ENCODE data around the gene ELP6.
"Not testable (repeated sequence)": the region's sequence is repeated elsewhere in the genome, so short reads cannot be mapped to it uniquely, and the experiment has no call there.

The ELP6 gene

DNA sequence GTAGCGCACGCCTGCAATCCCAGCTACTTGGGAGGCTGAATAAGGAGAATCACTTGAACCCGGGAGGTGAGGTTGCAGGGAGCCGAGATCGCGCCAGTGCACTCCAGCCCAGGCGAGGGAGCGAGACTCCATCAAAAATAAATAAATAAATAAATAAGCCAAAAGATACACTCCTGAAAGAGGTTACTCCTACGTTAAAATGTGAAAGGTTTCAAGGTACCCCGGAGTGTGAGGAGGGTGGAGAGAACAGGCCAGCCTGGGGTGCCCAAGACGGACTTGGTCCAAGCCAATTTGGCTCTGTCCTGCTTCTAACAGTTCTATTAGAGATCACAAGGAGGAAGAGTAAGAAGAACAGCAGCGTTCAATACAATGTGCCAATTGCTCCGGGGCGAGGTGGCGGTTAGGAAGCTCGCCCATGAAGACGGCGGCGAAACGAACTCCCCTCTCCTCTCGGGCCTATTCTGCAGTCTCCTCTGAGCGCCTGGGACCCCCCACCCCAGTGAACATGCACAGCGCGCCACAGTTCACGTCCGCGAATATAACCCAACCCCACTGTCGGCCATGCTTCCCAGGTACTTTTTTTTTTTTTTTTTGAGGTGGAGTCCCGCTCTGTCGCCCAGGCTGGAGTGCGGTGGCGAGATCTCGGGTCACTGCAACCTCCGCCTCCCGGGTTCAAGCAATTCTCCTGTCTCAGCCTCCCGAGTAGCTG, 942 bp downstream of the ELP6 start:
- peak; percentile 17 for DNase-seq (ENCODE audit: low read depth)

DNA sequence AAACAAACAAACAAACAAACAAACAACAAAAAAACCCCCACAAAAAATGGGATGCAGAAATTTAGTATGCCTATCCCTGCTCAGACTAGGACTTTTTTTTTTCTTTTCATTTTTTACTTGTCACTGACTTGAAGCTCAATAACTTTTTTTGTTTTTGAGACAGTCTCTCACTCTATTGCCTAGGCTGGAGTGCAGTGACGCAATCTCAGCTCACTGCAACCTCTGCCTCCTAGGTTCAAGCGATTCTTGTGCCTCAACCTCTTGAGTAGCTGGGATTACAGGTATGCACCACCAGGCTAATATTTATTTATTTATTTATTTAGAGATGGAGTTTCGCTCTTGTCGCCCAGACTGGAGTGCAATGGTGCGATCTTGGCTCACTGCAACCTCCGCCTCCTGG, 8.2 kb downstream of the ELP6 start:
- not testable (repeated sequence) for DNase-seq (ENCODE audit: low read depth)

DNA sequence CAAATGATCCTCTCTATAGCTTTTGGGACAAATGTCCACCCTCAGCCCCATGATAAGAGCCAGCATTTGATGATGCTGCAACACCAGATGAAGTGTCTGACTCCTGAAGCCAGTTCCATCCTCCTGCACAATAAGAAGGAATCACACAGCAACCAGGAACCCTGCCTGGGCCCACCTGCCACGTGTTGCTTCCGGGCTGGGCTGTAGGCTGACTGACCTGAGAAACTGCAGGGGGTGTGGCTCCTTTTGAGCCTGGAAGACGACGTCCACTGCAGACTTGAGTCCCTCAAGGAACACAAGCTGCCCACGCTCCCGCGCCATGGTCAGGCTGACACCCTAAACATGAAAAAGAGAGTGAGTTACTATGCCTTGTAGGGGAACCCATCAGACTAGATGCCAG, 9.4 kb downstream of the ELP6 start:
- DNase-seq (ENCODE audit: low read depth): no peak

DNA sequence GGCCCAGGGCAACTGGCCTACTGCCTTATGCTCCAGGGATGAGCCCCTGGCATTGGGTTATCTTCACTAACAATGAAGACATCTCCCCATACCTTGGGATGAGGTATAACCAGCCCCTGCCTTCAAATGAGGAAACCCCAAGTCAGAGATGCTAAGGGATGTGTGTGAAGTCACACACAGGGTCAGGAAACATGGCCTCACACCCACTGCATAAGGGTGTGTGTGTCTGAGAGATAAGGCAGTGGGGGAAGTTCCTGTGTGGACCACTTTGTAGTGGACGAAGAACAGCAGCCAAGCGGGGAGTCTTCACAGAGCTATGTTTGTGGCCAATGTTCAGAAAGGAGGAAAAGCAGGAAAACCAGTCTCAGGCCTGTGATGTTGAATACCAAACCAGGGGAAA, 10.5 kb downstream of the ELP6 start:
- peak; percentile 88 for DNase-seq (ENCODE audit: low read depth)

DNA sequence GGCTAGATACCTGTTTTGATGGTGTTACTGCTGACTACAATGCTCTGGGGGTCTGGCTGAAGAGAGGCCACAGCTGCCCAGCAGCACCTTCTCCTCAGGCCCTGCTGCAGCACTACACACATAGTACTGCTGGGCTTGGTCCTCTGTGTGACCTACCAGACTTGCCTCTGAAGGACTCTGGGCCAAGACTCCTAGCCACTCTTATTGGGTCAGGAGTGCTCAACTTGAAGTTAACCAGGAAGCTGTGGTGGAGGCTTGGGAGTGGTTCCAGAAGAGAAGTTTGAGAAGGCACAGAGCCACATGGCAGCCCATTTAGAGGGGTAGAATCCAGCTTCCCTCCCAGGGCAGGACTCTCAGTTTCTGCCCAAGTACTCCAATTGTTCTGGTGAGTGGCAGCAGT, 16.6 kb downstream of the ELP6 start:
- no peak for DNase-seq (ENCODE audit: low read depth)

DNA sequence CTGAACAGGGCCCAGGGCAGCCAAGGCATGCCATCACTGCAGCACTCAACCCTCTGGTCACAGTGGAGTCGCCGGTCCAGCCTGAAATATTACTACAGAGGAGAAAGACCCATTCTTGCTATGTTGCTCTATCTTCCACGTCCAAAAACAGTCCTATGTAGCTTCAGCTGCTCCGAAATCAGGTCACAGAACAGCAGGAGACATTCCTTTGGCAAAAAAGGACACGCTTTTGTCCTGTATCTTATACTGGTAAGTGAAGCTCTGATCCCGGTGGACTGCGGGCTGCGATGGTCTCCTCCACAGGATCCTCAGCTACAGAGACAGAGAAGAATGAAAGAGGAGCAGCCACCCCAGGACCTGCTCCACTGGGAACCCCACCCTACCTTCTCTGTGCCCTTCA, 17.6 kb downstream of the ELP6 start:
- DNase-seq (ENCODE audit: low read depth): no peak

DNA sequence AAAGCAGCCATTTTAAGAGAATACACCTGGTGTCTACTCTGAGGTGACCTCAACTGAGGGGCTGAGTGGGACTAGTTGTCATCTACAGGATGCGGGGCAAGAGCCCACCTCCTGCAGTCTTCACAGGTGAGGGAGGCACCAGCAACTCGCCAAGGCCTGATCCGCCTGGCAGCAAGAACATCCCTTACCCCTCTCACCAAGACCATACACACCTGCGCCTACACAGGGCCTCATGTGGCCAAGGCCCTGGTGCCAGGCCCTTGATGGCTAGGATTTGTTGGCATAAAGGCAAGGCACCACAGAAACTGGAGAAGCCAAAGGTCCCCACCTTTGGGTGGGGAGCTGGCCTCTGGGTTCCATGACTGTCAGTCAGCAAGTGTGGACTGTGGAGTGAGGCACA, 18.4 kb downstream of the ELP6 start:
- DNase-seq (ENCODE audit: low read depth): no peak

DNA sequence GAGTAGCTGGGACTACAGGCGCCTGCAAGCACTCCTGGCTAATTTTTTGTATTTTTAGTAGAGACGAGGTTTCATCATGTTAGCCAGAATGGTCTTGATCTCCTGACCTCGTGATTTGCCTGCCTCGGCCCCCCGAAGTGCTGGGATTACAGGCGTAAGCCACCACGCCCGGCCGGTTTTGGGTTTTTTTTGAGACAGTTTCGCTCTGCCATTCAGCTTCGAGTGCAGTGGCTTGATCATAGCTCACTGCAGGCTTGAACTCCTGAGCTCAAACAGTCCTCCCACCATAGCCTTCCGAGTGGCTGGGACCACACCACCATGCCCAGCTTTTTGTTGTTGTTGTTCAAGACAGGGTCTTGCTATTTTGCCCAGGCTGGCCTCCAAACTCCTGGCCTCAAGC, 21.7 kb downstream of the ELP6 start:
- no peak for DNase-seq (ENCODE audit: low read depth)

DNA sequence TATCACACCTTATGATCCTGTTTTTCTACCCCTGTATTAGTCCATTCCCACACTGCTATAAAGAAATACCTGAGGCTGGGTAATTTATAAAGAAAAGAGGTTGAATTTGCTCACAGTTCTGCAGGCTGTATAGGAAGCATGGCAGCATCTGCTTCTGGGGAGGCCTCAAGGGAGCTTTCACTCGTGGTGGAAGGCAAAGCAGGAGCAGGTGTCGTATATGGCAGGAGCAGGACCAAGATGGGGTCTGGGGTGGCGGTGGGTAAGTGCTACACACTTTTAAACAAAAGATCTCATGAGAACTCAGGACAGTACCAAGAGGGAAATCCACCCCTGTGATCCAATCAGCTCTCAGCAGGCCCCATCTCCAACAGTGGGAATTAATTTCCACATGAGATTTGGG, 22.3 kb downstream of the ELP6 start:
- DNase-seq (ENCODE audit: low read depth): no peak

DNA sequence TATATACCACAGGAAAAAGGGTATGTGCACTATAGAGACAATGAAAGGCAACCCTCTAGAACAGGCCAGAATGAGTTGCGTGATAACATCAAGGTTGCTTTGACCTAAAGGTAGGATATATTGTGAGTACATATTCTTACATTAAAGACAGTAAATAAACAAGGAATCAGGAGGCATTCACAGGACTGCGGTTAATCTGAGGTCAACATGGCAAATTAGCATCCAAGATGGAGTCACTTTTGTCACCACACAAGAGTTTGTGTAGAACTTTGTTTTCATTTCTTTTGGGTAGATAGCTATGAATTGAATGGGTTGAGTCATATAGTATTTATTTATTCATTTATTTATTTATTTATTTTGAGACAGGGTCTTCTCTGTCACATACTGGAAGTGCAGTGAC, 26.2 kb downstream of the ELP6 start:
- no peak for DNase-seq (ENCODE audit: low read depth)

DNA sequence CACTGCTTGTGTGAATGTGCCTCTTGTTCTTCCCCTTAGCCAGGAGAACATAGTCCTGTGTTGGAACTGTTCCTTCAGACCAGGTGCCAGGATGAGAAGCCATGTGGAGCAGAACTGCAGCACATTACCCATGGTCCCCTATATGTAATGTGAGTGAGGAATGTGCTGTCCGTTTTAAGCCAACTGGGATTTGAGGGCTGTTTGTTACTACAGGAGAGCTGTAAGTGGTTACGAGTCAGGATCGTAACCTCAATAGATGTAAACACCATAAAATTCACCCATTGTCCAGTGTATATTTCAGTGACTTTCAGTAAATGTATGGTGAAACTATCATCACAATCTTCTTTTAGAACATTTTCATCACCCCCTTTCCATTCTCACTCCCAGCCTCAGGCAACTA, 27.7 kb downstream of the ELP6 start:
- DNase-seq (ENCODE audit: low read depth): no peak

DNA sequence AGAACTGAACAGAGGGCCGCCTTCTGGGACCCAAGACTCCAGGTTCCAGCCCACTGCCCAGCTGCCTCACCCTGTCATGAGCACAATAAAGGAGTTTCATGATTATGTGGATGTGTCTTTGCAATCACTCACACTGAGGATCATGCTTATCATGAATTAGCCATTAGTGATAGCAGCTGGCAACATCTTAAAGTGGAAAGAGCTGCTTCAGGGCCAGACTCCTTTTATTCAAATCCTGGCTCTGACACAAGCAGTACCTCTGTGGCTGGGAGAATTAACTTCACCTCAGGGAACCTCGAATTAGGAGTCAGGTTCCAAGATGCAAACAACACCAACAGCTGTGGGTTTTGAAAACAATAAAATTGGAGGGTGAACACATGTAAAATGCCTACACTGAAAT, 31.1 kb downstream of the ELP6 start:
- DNase-seq (ENCODE audit: low read depth): no peak

DNA sequence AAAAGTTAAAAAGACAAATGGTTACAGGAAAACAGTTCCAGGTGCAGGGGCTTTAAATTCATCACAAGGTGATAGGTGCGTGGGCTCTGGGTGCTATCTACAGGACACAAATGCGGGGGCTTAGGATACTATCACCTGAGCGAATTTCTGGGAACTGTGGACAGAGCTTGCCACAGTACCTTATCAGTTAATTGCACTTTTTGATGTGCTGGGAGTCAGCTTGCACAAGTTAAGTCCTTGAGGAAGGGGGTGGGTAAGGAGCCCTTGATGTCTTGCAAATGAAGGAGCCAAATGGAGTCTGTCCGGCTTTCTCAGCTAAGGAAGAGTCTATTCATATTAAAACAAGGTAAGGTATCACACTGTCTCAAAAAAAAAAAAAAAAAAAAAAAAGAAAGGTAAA, 31.7 kb downstream of the ELP6 start:
- DNase-seq (ENCODE audit: low read depth): not testable (repeated sequence)

DNA sequence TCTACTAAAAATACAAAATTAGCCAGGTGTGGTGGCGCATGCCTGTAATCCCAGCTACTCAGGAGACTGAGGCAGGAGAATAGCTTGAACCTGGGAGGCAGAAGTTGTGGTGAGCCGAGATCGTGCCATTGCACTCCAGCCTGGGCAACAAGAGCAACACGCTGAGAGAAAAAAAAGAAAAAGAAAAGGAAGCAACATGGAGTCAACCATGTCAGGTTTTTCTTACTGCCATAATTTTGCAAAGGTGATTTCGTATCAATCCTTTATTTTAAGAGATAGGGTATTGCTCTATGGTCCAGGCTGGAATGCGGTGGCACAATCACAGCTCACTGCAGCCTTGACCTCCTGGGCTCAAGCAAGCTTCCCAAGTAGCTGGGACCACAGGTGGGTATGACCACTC, 33.2 kb downstream of the ELP6 start:
- DNase-seq (ENCODE audit: low read depth): not testable (repeated sequence)

DNA sequence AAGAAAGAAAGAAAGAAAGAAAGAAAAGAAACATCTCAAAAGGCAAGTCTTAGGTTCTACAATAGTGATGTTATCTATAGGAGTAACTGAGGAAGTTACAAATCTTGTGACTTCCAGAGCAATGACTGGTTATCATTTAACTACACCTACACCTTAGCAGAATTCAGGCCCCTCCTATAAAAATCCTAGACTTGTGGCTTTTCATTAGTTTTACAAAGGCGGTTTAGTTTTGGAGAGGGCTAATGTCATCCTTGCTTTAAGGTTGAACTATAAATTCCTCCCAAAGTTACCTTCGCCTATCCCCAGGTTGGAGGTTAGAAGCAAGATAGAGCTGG, 33.7 kb downstream of the ELP6 start:
- DNase-seq (ENCODE audit: low read depth): no peak

DNA sequence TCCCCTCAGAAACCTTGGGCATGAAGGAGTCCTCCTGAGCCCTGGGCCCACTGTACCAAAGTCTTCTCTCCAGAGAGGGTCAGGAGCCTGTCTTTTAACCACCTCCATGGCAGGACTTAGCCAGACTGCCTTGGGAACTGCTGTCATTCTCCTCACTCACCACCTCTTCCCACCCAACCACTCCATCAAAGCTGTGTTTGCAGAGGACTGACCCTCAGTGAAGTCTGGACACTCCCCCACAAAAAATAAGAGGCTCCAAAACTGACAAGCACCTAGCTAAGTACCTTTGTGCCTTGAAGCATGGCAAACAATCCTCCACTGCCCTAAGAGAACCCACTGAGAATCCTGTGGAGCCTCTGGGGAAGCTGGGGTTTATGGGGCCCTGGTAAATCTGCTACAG, 35.5 kb downstream of the ELP6 start:
- DNase-seq (ENCODE audit: low read depth): no peak

DNA sequence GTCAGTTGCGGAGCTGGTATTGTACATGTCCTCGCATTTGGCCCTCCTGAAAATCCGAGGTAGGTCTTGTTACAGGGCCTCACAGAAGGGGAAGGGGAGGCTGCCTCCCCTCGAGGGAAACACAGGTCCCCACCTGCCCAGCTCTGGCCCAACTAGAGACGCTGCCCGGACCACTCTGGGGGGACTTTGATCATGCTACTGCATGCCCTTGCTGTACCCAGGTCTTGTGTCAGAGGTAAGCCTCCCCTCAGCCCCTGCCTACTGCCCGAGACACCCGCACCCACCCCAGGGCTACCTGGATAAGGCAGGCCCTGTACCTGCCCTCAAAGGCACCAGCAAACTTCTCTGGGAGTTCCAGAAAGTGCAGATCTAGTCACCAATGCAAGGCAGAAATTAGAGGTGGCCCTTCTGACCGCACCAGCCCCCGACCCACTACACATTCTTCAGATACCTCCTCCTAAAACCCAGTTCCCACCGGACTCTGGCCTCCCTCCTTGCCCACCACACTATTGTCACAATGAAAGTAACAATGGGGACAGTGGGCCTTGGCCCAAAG, 36.8 kb downstream of the ELP6 start:
- no peak for DNase-seq (ENCODE audit: low read depth)

DNA sequence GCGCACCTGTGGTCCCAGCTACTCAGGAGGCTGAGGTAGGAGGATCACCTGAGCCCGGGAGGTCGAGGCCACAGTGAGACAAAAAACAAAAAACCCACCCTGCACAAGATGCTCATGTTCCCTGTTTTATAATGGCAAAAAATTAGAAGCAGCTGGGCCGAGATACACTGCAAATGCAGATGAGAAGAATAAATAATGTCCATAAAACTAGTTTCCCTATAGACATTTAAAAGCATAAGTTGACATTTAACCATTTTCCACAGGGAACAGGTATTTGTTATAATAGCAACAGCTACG, 37.2 kb downstream of the ELP6 start:
- DNase-seq (ENCODE audit: low read depth): no peak

DNA sequence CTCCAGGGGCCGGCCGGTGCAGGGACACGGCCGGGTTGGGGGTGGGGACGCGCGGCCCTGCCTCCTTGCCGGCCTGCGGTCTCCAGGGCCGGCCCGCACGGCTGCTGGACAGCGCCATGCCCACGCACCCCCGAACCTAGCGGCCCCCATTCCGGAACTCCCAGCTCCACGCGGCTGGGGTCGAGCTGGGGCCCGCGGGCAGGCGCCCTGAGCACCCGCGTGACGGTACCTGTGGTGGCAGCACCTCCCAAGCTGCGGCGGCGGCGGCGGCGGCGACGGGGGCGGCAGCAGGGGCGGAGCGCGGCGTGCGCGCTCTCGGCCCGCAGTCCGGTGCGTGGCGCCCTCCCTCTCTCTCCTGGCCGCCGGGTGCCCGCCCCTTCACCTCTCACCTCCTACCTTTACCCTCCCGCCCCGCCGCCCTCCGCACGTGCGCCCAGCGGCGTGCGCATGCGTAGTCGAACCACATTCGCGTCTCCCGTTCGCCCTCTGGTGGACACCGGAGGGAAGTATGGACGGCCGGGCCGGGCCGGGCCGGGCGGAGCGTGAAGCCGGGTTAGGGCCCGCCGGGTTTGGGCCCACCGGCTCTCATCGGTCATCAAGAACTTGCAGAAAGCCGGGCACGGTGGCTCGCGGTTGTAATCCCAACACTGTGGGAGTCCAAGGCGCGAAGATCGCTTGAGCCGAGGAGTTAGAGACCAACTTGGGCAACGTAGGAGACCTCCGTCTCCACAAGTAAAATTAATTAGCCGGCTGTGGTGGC, 37.8 kb downstream of the ELP6 start, which contains the start of gene SCAP:
Gene SCAP, minus strand, starts transcription at position 372 of the 760 bp plus-strand sequence. CDS start 32,948 bp downstream, outside the sequence.
- peak; percentile 84 for DNase-seq (ENCODE audit: low read depth)

DNA sequence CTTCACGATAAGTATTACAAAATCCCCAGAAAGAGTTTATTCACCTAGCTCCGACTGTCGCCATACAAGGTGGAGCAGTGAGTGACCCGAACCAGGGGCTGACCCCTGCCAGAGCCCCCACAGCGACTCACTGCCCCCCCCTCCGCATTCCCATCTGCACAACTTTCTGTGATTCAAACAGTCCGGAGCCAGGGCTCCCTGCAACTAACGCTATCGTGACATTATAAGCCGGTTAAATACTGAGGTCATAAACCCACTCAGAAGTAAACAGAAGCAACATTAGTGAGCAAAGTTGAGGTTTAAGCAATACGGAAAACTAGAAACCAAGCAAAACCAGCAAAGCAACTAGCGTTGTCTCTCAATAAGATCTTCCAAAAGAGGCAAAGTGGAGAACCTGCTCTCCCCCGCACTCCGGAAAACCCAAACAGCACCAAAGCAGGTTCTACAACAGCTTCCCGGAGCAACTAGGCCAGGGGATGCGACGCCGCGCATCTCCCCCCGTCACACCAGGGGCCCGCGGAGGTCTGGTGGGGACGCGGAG, 38.4 kb downstream of the ELP6 start:
- DNase-seq (ENCODE audit: low read depth): no peak

DNA sequence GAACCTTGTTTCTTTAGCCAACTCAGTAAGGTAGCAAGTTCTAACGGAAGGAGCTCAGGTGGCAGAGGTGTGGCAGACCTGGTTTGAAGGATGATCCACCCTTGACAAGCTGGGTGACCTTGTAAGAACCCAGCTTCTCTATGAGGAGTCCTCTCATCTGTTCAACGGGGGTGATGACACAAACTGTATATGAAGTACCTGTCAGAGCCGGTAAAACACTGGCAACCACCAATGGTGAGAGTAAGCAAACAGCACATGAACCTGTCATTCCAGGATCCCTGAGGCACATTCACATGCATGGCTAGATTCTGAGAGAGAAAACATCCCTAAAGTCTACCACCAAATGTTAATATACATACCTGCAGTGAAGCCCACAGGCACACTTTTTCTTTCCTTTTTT, 40.1 kb downstream of the ELP6 start:
- no peak for DNase-seq (ENCODE audit: low read depth)

DNA sequence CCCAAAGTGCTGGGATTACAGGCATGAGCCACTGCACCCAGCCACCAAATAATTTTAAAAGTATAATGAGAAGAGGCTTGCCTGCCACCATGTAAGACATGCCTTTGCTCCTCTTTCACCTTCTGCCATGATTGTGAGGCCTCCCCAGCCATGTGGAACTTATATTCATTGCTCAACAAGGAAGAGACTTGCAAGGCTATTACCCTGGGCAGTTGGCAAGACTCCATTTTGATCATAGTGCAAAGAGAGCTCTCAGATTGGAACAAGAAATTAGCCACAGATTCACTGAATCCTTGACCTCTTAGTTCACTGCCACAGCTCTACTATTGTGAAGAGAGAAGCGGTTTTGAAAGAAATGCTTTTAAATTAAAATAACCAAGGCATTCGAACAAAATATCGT, 43.9 kb downstream of the ELP6 start:
- no peak for DNase-seq (ENCODE audit: low read depth)

DNA sequence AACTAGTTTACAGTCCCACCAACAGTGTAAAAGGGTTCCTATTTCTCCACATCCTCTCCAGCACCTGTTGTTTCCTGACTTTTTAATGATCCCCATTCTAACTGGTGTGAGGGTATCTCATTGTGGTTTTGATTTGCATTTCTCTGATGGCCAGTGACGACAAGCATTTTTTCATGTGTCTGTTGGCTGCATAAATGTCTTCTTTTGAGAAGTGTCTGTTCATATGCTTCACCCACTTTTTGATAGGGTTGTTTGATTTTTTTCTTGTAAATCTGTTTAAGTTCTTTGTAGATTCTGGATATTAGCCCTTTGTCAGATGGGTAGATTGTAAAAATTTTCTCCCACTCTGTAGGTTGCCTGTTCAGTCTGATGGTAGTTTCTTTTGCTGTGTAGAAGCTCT, 45.2 kb downstream of the ELP6 start:
- not testable (repeated sequence) for DNase-seq (ENCODE audit: low read depth)

DNA sequence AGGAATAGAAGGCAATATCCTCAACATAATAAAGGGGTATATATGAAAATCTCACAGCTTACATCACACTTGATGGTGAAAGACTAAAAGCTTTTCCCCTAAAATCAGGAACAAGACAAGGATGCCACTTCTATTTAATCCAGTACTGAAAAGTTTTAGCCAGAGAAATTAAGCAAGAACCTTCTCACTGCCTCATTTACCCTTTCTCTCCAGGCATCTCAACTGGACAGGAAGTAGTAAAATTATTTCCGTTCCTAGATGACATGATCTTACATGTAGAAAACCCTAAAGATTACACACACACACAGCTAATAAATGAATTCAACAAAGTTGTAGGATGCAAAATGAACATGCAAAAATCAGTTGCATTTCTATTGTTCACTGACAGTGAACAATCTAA, 48.9 kb downstream of the ELP6 start:
- DNase-seq (ENCODE audit: low read depth): no peak

Measured in CMK (cell line).